ENCODE results near the gene SLC1A7. TPM values are rescaled to one million over a fixed set of nuclear protein-coding genes. Genes with fewer than 3 reads are reported as not detected.
A peak's percentile ranks its signal among the peaks of the same experiment; 100 is the strongest.

Gene SLC1A7
- total RNA-seq, 1 donor from 2014 or later: not detected

DNA sequence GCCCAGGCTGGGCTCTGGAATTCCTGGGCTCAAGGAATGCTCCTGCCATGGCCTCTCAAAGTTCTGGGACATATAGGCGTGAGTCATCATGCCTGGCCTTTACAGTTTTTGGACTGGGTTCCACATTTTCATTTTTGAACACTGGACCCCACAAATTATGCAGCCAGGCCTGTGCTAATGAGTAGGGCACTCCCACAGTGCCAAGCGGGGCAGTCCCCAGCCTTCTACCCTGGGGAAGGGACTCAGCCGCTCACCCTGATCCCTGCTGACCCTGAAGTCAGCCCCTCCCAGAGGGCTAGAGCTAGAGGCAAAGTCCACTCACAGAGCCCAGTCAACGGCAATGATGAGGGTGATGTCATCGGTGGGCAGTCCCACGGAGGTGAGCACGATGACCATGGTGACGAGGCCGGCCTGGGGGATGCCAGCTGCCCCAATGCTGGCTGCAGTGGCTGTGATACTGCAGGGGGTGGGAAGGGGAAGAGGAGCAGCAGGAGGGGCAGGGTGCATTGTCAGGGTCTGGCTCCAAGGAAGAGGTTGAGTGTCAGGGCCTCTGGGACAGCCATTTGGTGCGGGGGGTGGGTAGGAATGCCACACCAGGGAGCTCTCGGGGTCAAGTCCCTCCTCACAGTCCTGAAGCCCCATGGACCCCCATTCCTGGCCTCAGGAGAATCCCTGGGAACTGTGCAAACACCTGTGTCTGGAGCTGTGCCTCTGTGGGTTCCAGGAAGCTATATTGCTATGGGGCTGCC lies 52.8 kb downstream of the SLC1A7 start:
- Histone ChIP-seq H3K4me2 (no peak overlapping the region), H3K9me3 (ENCODE audit: low read depth) (no peaks in the 10 kb centered on the region), H3F3A (ENCODE audit: low read depth) (no peaks in the 10 kb centered on the region), H3K36me3 (no peaks in the 10 kb centered on the region), H3K79me2 (ENCODE audit: low read depth) (no peaks in the 10 kb centered on the region), H3K27me3 (no peaks in the 10 kb centered on the region), H2AFZ (replicated peaks) (no peak overlapping the region), H3K27ac (no peak overlapping the region), H3K9ac (no peak overlapping the region), H3K4me1 (peaks cover 9% of the 10 kb centered on the region), H3K4me3 (no peak overlapping the region), H4K20me1 (ENCODE audit: low read depth) (no peaks in the 10 kb centered on the region)
- Mint-ChIP-seq H3K36me3 (no peaks in the 10 kb centered on the region), H3K4me1 (peaks cover 5% of the 10 kb centered on the region), H3K4me3 (no peak overlapping the region), H3K9me3 (no peaks in the 10 kb centered on the region), H3K27ac (no peak overlapping the region), H3K27me3 (ENCODE audit: insufficient read depth, low read depth) (peaks cover 10% of the 10 kb centered on the region)
- DNase-seq (ENCODE audit: low spot score): no peak
- TF ChIP-seq EZH2 (IDR thresholded peaks at IDR 0.05) (no peak), EZH2phosphoT487 (IDR thresholded peaks at IDR 0.05) (no peak)
- TF ChIP-seq, protein P1, sequence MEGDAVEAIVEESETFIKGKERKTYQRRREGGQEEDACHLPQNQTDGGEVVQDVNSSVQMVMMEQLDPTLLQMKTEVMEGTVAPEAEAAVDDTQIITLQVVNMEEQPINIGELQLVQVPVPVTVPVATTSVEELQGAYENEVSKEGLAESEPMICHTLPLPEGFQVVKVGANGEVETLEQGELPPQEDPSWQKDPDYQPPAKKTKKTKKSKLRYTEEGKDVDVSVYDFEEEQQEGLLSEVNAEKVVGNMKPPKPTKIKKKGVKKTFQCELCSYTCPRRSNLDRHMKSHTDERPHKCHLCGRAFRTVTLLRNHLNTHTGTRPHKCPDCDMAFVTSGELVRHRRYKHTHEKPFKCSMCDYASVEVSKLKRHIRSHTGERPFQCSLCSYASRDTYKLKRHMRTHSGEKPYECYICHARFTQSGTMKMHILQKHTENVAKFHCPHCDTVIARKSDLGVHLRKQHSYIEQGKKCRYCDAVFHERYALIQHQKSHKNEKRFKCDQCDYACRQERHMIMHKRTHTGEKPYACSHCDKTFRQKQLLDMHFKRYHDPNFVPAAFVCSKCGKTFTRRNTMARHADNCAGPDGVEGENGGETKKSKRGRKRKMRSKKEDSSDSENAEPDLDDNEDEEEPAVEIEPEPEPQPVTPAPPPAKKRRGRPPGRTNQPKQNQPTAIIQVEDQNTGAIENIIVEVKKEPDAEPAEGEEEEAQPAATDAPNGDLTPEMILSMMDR (IDR thresholded peaks at IDR 0.05): no peak

- Histone ChIP-seq H3K4me1 (peaks cover 9% of the 10 kb centered on the region), H3F3A (ENCODE audit: low read depth) (no peaks in the 10 kb centered on the region), H3K27me3 (no peaks in the 10 kb centered on the region), H3K9me3 (ENCODE audit: low read depth) (no peaks in the 10 kb centered on the region), H3K79me2 (ENCODE audit: low read depth) (no peaks in the 10 kb centered on the region), H4K20me1 (ENCODE audit: low read depth) (no peaks in the 10 kb centered on the region), H3K4me3 (no peak overlapping the region), H3K9ac (no peak overlapping the region), H2AFZ (replicated peaks) (no peak overlapping the region), H3K36me3 (no peaks in the 10 kb centered on the region), H3K27ac (no peak overlapping the region), H3K4me2 (no peak overlapping the region)
- peaks cover 16% of the 10 kb centered on the region for H3K27me3 Mint-ChIP-seq (ENCODE audit: insufficient read depth, low read depth)
- peaks cover 7% of the 10 kb centered on the region for H3K4me1 Mint-ChIP-seq
- no peaks in the 10 kb centered on the region for H3K36me3 Mint-ChIP-seq
- no peak overlapping the region for H3K27ac Mint-ChIP-seq
- no peak for DNase-seq (ENCODE audit: low spot score)
- no peak overlapping the region for H3K4me3 Mint-ChIP-seq
- no peaks in the 10 kb centered on the region for H3K9me3 Mint-ChIP-seq
- TF ChIP-seq EZH2 (IDR thresholded peaks at IDR 0.05): no peak
- TF ChIP-seq, protein P1 (IDR thresholded peaks at IDR 0.05): no peak
- TF ChIP-seq EZH2phosphoT487 (IDR thresholded peaks at IDR 0.05): no peak
These were observed 53.7 kb downstream of the SLC1A7 start for GRCh38 chr1:53088616-53089300.

DNA sequence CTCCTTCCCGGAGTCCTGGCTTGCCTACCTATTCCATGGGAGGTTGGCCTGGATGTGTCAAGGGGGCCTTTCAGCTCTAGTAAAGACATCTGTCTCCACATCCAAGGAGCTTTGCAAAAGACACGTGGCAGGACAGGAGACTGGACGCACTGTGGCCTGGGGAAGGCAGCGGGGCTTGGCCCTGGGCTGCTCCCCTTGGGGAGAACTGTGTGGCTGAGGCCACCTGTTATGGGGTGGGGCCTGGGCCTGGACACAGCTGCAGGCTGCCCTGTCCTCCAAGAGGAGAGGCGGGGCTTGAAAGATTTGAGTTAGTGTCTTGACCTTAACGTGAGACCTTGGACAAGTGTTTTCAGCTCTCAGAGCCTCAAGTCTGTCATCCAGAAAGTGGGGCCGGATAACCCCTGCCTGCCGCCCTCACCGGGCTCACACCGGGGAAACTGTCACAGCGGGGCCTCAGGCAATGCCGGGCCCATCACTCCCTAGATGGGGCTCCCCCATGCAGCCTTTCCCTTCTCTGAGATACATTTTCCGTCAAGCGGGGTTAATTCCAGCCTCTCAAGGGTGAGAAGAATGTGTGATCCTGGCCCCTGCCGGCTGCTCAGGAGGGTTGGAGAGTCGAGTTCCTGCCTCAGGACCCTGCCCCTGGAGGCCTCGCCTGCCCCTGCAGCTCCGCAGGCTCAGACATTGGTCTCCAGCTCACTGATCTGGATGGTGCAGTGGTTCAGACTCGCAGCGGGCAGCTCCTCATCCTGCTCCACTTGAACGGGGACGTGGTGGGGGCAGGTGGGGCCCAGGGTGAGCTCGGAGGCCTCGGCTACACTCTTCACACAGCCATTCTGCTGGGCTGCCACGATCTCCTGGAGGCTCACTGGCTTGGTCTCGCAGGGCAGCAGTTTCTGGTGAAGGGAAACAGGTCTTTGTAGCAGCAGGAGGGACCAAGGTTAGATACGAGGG lies 54.8 kb downstream of the SLC1A7 start:
- Histone ChIP-seq H3K27ac (no peak overlapping the region), H3K4me1 (peaks cover 9% of the 10 kb centered on the region), H2AFZ (replicated peaks) (peak overlapping the region; percentile 68), H3K9me3 (ENCODE audit: low read depth) (no peaks in the 10 kb centered on the region), H3K4me2 (no peak overlapping the region), H3F3A (ENCODE audit: low read depth) (no peaks in the 10 kb centered on the region), H4K20me1 (ENCODE audit: low read depth) (no peaks in the 10 kb centered on the region), H3K9ac (no peak overlapping the region), H3K79me2 (ENCODE audit: low read depth) (no peaks in the 10 kb centered on the region), H3K4me3 (no peak overlapping the region), H3K36me3 (no peaks in the 10 kb centered on the region), H3K27me3 (no peaks in the 10 kb centered on the region)
- TF ChIP-seq EZH2phosphoT487 (IDR thresholded peaks at IDR 0.05): no peak
- TF ChIP-seq EZH2 (IDR thresholded peaks at IDR 0.05): no peak
- TF ChIP-seq, protein P1 (IDR thresholded peaks at IDR 0.05): peak; percentile 45
- DNase-seq (ENCODE audit: low spot score): peak; percentile 77
- peak overlapping the region; percentile 25 for H3K27ac Mint-ChIP-seq
- H3K9me3 Mint-ChIP-seq: no peaks in the 10 kb centered on the region
- H3K4me1 Mint-ChIP-seq: peaks cover 13% of the 10 kb centered on the region
- no peak overlapping the region for H3K4me3 Mint-ChIP-seq
- no peaks in the 10 kb centered on the region for H3K36me3 Mint-ChIP-seq
- peaks cover 19% of the 10 kb centered on the region for H3K27me3 Mint-ChIP-seq (ENCODE audit: insufficient read depth, low read depth)

Data from neural progenitor cell (in vitro differentiated cells).